HEK293 (cell line): ENCODE data around the gene MPEG1.

ENCODE experiments used
- HOXD13 ChIP-seq: sonication (generic); formaldehyde crosslinking; IDR thresholded peaks from 2 replicates; pipeline ENCODE4 v1.8.0; 2022; ENCODE audit warnings: missing genetic modification reagents, borderline replicate concordance
- ZBTB17 ChIP-seq: fragments of 450-650 bp; formaldehyde crosslinking; IDR thresholded peaks from 2 replicates; pipeline ENCODE4 v1.5.1; 2016; ENCODE audit warnings: missing biosample characterization, missing genetic modification characterization
- ZBTB20 ChIP-seq: fragments of 450-650 bp; formaldehyde crosslinking; IDR thresholded peaks from 2 replicates; pipeline ENCODE4 v1.5.1; 2016; ENCODE audit warnings: missing biosample characterization, missing genetic modification characterization
- ZFP37 ChIP-seq: fragments of 450-650 bp; formaldehyde crosslinking; IDR thresholded peaks from 2 replicates; pipeline ENCODE4 v1.5.1; 2016; ENCODE audit warnings: missing biosample characterization, missing genetic modification characterization
- ZNF133 ChIP-seq: fragments of 450-650 bp; formaldehyde crosslinking; IDR thresholded peaks from 2 replicates; pipeline ENCODE4 v1.5.1; 2016; ENCODE audit warnings: missing biosample characterization, missing genetic modification characterization
- ZNF157 ChIP-seq: fragments of 450-650 bp; formaldehyde crosslinking; IDR thresholded peaks from 2 replicates; pipeline ENCODE4 v1.5.1; 2016; ENCODE audit warnings: missing biosample characterization, missing genetic modification characterization
- ZNF274 ChIP-seq, 2 experiments: fragments of 200-500 bp in 1 of 2; fragments of 450-650 bp in 1 of 2; sonication (Bioruptor generic) in 1 of 2; formaldehyde crosslinking in 1 of 2; IDR thresholded peaks; 2 replicates each; pipeline versions ENCODE4 v1.5.1 to v1.6.1; 2014 to 2016; ENCODE audit warnings: borderline replicate concordance in 1 of 2, inconsistent platforms in 1 of 2, low read length in 1 of 2, missing biosample characterization in 1 of 2, missing genetic modification characterization in 1 of 2
- ZNF416 ChIP-seq: fragments of 450-650 bp; formaldehyde crosslinking; IDR thresholded peaks from 2 replicates; pipeline ENCODE4 v1.5.1; 2016; ENCODE audit warnings: missing biosample characterization, missing genetic modification characterization
- ZNF76 ChIP-seq: fragments of 450-650 bp; formaldehyde crosslinking; IDR thresholded peaks from 2 replicates; pipeline ENCODE4; 2016; ENCODE audit warnings: low read depth, missing biosample characterization, missing genetic modification characterization, borderline replicate concordance
- ZNF777 ChIP-seq: fragments of 450-650 bp; formaldehyde crosslinking; IDR thresholded peaks from 2 replicates; pipeline ENCODE4 v1.5.1; 2017; ENCODE audit warnings: missing biosample characterization, missing genetic modification characterization, borderline replicate concordance
- TF ChIP-seq, protein P1 (sequence below): fragments of 450-650 bp; formaldehyde crosslinking; IDR thresholded peaks from 2 replicates; pipeline ENCODE4 v1.5.1; 2016; ENCODE audit warnings: missing biosample characterization, missing genetic modification characterization
- TF ChIP-seq, protein P2 (sequence below): fragments of 450-650 bp; formaldehyde crosslinking; IDR thresholded peaks from 2 replicates; pipeline ENCODE4 v1.5.0; 2017; ENCODE audit warnings: missing biosample characterization, missing genetic modification characterization, borderline replicate concordance
- TF ChIP-seq, protein P3 (sequence below): fragments of 450-650 bp; formaldehyde crosslinking; IDR thresholded peaks from 2 replicates; pipeline ENCODE4 v1.5.1; 2017; ENCODE audit warnings: missing biosample characterization, missing genetic modification characterization
- TF ChIP-seq, protein P4 (sequence below): fragments of 450-650 bp; formaldehyde crosslinking; IDR thresholded peaks from 2 replicates; pipeline ENCODE4 v1.5.1; 2017; ENCODE audit warnings: missing biosample characterization, mild to moderate bottlenecking, missing genetic modification characterization, moderate library complexity

DNA sequence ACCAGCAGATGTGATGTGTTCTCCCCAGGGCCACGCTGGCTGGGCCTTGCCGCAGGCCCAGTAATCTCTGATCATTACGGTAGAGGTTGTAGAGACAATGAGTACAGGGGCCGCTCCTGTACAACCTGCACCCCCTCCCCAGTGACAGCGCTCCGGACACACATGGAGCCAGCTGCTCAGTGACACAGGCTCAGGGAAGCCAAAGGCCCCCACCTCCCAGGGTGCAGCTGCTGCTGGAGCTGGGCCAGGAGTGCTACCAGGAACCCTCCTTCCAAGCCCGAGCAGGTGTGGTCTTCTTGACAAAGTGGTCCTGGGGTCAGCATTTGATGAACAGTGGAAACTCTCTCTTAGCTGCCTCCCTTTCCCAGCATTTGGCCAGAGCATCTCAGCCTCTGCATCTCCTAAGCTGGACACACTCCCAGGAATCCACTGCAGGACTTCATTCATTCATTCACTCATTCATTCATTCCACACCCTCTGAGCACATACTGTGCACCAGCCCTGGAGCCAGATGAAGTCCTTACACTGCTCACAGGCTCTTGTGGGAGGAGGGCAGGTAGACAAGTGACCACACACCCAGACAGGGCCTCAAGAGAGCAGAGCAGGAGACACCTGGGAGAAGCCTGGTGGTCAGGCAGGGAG is 49.6 kb upstream of the MPEG1 start:
- TF ChIP-seq ZBTB17 (no peak), ZNF157 (no peak), HOXD13 (CRISPR knock-in tag) (no peak), ZNF133 (no peak), ZNF777 (tag by site-specific recombination) (no peak), ZNF416 (no peak), ZNF274 (IDR thresholded peaks at IDR 0.05; ENCODE audit: low read length) (no peak), ZNF274 (tag by site-specific recombination; IDR thresholded peaks at IDR 0.05; ENCODE audit: borderline replicate concordance) (no peak), ZBTB20 (tag by site-specific recombination) (no peak), ZNF76 (tag by site-specific recombination) (no peak), ZFP37 (tag by site-specific recombination) (no peak)
- TF ChIP-seq, protein P1, sequence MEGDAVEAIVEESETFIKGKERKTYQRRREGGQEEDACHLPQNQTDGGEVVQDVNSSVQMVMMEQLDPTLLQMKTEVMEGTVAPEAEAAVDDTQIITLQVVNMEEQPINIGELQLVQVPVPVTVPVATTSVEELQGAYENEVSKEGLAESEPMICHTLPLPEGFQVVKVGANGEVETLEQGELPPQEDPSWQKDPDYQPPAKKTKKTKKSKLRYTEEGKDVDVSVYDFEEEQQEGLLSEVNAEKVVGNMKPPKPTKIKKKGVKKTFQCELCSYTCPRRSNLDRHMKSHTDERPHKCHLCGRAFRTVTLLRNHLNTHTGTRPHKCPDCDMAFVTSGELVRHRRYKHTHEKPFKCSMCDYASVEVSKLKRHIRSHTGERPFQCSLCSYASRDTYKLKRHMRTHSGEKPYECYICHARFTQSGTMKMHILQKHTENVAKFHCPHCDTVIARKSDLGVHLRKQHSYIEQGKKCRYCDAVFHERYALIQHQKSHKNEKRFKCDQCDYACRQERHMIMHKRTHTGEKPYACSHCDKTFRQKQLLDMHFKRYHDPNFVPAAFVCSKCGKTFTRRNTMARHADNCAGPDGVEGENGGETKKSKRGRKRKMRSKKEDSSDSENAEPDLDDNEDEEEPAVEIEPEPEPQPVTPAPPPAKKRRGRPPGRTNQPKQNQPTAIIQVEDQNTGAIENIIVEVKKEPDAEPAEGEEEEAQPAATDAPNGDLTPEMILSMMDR (tag by site-specific recombination) = no peak
- TF ChIP-seq, protein P2, sequence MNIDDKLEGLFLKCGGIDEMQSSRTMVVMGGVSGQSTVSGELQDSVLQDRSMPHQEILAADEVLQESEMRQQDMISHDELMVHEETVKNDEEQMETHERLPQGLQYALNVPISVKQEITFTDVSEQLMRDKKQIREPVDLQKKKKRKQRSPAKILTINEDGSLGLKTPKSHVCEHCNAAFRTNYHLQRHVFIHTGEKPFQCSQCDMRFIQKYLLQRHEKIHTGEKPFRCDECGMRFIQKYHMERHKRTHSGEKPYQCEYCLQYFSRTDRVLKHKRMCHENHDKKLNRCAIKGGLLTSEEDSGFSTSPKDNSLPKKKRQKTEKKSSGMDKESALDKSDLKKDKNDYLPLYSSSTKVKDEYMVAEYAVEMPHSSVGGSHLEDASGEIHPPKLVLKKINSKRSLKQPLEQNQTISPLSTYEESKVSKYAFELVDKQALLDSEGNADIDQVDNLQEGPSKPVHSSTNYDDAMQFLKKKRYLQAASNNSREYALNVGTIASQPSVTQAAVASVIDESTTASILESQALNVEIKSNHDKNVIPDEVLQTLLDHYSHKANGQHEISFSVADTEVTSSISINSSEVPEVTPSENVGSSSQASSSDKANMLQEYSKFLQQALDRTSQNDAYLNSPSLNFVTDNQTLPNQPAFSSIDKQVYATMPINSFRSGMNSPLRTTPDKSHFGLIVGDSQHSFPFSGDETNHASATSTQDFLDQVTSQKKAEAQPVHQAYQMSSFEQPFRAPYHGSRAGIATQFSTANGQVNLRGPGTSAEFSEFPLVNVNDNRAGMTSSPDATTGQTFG (tag by site-specific recombination) = no peak
- TF ChIP-seq, protein P3, sequence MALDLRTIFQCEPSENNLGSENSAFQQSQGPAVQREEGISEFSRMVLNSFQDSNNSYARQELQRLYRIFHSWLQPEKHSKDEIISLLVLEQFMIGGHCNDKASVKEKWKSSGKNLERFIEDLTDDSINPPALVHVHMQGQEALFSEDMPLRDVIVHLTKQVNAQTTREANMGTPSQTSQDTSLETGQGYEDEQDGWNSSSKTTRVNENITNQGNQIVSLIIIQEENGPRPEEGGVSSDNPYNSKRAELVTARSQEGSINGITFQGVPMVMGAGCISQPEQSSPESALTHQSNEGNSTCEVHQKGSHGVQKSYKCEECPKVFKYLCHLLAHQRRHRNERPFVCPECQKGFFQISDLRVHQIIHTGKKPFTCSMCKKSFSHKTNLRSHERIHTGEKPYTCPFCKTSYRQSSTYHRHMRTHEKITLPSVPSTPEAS (tag by site-specific recombination) = no peak
- TF ChIP-seq, protein P4, sequence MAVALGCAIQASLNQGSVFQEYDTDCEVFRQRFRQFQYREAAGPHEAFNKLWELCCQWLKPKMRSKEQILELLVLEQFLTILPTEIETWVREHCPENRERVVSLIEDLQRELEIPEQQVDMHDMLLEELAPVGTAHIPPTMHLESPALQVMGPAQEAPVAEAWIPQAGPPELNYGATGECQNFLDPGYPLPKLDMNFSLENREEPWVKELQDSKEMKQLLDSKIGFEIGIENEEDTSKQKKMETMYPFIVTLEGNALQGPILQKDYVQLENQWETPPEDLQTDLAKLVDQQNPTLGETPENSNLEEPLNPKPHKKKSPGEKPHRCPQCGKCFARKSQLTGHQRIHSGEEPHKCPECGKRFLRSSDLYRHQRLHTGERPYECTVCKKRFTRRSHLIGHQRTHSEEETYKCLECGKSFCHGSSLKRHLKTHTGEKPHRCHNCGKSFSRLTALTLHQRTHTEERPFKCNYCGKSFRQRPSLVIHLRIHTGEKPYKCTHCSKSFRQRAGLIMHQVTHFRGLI (tag by site-specific recombination) = no peak
